SK-N-SH treated with all-trans-retinoic acid at 6 μM for 48 hours (cell line): ENCODE results near the gene ATP8A1.

Source experiments
- ATAC-seq: fragments of 200-7000 bp; cut with Tn5 transposase; 3 replicates; pipeline ENCODE4 v1.9.1; 2020; ENCODE audit warnings: mild to moderate bottlenecking, moderate library complexity
- ARNTL ChIP-seq: fragments of 450-650 bp; formaldehyde crosslinking; IDR thresholded peaks from 2 replicates; pipeline ENCODE4 v1.5.0; 2020; ENCODE audit warnings: low read depth, mild to moderate bottlenecking, moderate library complexity, borderline replicate concordance
- BACH2 ChIP-seq: fragments of 250-450 bp; sonication (Bioruptor Pico); IDR thresholded peaks from 2 replicates; pipeline ENCODE4 v1.9.0; 2021; ENCODE audit warnings: mild to moderate bottlenecking, borderline replicate concordance
- CSDC2 ChIP-seq: fragments of 250-450 bp; sonication (Bioruptor Pico); IDR thresholded peaks from 2 replicates; pipeline ENCODE4 v1.5.0; 2020; ENCODE audit warnings: mild to moderate bottlenecking, moderate library complexity
- ESRRG ChIP-seq: fragments of 250-450 bp; sonication (Bioruptor Pico); IDR thresholded peaks from 2 replicates; pipeline ENCODE4 v1.6.1; 2021; ENCODE audit warnings: mild to moderate bottlenecking
- GLIS3 ChIP-seq: fragments of 250-450 bp; sonication (Bioruptor Pico); IDR thresholded peaks from 2 replicates; pipeline ENCODE4 v1.5.0; 2020; ENCODE audit warnings: mild to moderate bottlenecking, moderate library complexity
- ISL1 ChIP-seq: fragments of 250-450 bp; sonication (Bioruptor Pico); IDR thresholded peaks from 2 replicates; pipeline ENCODE4 v2.1.2; 2022; ENCODE audit warnings: mild to moderate bottlenecking, moderate library complexity
- OSR1 ChIP-seq: fragments of 250-450 bp; sonication (Bioruptor Pico); IDR thresholded peaks from 2 replicates; pipeline ENCODE4 v1.8.0; 2022; ENCODE audit warnings: moderate library complexity, mild to moderate bottlenecking, inconsistent platforms
- PPARA ChIP-seq: fragments of 250-450 bp; sonication (Bioruptor Pico); IDR thresholded peaks from 2 replicates; pipeline ENCODE4 v1.5.0; 2020; ENCODE audit warnings: mild to moderate bottlenecking, borderline replicate concordance
- SNAI2 ChIP-seq: fragments of 250-450 bp; sonication (Bioruptor Pico); IDR thresholded peaks from 2 replicates; pipeline ENCODE4 v1.5.0; 2020; ENCODE audit warnings: mild to moderate bottlenecking, moderate library complexity
- TCF4 ChIP-seq: fragments of 250-450 bp; sonication (Bioruptor Pico); IDR thresholded peaks from 2 replicates; pipeline ENCODE4 v1.8.0; 2021; ENCODE audit warnings: mild to moderate bottlenecking, moderate library complexity, borderline replicate concordance
- TOX ChIP-seq: fragments of 250-450 bp; sonication (Bioruptor Pico); IDR thresholded peaks from 2 replicates; pipeline ENCODE4 v1.8.0; 2021; ENCODE audit warnings: mild to moderate bottlenecking, moderate library complexity, borderline replicate concordance
- ZC3H10 ChIP-seq: fragments of 250-450 bp; sonication (Bioruptor Pico); IDR thresholded peaks from 2 replicates; pipeline ENCODE4 v1.5.1; 2021; ENCODE audit warnings: mild to moderate bottlenecking, moderate library complexity
- ZFP3 ChIP-seq: fragments of 250-450 bp; sonication (Bioruptor Pico); IDR thresholded peaks from 2 replicates; pipeline ENCODE4 v1.5.0; 2020; ENCODE audit warnings: mild to moderate bottlenecking, moderate library complexity
- ZFP30 ChIP-seq: fragments of 450-650 bp; formaldehyde crosslinking; IDR thresholded peaks from 2 replicates; pipeline ENCODE4 v1.5.0; 2022; ENCODE audit warnings: mild to moderate bottlenecking, moderate library complexity
- ZNF565 ChIP-seq: fragments of 450-650 bp; formaldehyde crosslinking; conservative IDR thresholded peaks from 2 replicates; pipeline ENCODE4 v1.5.0; 2020; ENCODE audit warnings: low read depth, mild to moderate bottlenecking, moderate library complexity
- ZNF70 ChIP-seq: fragments of 450-650 bp; formaldehyde crosslinking; IDR thresholded peaks from 2 replicates; pipeline ENCODE4 v1.5.0; 2020; ENCODE audit warnings: mild to moderate bottlenecking, moderate library complexity
- ZNF8 ChIP-seq: fragments of 450-650 bp; formaldehyde crosslinking; IDR thresholded peaks from 2 replicates; pipeline ENCODE4 v1.5.0; 2020; ENCODE audit warnings: mild to moderate bottlenecking, moderate library complexity
- TF ChIP-seq, protein P1 (sequence below): fragments of 250-450 bp; sonication (Bioruptor Pico); IDR thresholded peaks from 2 replicates; pipeline ENCODE4 v1.5.1; 2021; ENCODE audit warnings: mild to moderate bottlenecking, moderate library complexity
- TF ChIP-seq, protein P2 (sequence below): fragments of 250-450 bp; sonication (Bioruptor Pico); IDR thresholded peaks from 2 replicates; pipeline ENCODE4 v1.8.0; 2021; ENCODE audit warnings: low read depth, mild to moderate bottlenecking, moderate library complexity, borderline replicate concordance
- TF ChIP-seq, protein P3 (sequence below): fragments of 250-450 bp; sonication (Bioruptor Pico); IDR thresholded peaks from 2 replicates; pipeline ENCODE4 v1.5.0; 2020; ENCODE audit warnings: mild to moderate bottlenecking, moderate library complexity
- TF ChIP-seq, protein P4 (sequence below): fragments of 250-450 bp; sonication (Bioruptor Pico); IDR thresholded peaks from 2 replicates; pipeline ENCODE4 v1.5.1; 2020; ENCODE audit warnings: low read depth, mild to moderate bottlenecking, moderate library complexity
- TF ChIP-seq, protein P5 (sequence below): fragments of 250-450 bp; sonication (Bioruptor Pico); IDR thresholded peaks from 2 replicates; pipeline ENCODE4 v1.8.0; 2020; ENCODE audit warnings: mild to moderate bottlenecking, moderate library complexity, borderline replicate concordance

The ATP8A1 gene

DNA sequence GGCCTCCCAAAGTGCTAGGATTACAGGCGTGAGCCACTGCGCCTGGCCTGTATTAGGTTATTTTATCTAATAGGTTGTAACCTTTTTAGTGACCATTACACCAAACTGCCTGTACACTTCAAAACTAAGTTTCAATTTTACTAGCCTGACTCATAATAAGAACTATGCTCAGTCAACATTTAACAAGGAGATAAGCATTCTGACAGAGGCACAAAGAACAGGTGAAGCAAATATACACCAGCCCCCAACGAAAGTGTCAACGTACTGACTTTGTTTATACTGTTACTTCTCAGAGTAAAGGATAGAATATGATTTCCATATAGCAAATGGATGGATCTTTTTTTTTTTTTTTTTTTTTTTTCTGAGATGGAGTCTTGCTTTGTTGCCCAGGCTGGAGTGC lies 196.9 kb downstream of the ATP8A1 start:
- TF ChIP-seq, protein P1, sequence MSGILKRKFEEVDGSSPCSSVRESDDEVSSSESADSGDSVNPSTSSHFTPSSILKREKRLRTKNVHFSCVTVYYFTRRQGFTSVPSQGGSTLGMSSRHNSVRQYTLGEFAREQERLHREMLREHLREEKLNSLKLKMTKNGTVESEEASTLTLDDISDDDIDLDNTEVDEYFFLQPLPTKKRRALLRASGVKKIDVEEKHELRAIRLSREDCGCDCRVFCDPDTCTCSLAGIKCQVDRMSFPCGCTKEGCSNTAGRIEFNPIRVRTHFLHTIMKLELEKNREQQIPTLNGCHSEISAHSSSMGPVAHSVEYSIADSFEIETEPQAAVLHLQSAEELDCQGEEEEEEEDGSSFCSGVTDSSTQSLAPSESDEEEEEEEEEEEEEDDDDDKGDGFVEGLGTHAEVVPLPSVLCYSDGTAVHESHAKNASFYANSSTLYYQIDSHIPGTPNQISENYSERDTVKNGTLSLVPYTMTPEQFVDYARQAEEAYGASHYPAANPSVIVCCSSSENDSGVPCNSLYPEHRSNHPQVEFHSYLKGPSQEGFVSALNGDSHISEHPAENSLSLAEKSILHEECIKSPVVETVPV (CRISPR knock-in tag) = no peak
- TF ChIP-seq CSDC2 (CRISPR knock-in tag) = no peak
- TF ChIP-seq, protein P2, sequence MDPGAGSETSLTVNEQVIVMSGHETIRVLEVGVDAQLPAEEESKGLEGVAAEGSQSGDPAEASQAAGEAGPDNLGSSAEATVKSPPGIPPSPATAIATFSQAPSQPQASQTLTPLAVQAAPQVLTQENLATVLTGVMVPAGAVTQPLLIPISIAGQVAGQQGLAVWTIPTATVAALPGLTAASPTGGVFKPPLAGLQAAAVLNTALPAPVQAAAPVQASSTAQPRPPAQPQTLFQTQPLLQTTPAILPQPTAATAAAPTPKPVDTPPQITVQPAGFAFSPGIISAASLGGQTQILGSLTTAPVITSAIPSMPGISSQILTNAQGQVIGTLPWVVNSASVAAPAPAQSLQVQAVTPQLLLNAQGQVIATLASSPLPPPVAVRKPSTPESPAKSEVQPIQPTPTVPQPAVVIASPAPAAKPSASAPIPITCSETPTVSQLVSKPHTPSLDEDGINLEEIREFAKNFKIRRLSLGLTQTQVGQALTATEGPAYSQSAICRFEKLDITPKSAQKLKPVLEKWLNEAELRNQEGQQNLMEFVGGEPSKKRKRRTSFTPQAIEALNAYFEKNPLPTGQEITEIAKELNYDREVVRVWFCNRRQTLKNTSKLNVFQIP (CRISPR knock-in tag) = no peak
- TF ChIP-seq, protein P3, sequence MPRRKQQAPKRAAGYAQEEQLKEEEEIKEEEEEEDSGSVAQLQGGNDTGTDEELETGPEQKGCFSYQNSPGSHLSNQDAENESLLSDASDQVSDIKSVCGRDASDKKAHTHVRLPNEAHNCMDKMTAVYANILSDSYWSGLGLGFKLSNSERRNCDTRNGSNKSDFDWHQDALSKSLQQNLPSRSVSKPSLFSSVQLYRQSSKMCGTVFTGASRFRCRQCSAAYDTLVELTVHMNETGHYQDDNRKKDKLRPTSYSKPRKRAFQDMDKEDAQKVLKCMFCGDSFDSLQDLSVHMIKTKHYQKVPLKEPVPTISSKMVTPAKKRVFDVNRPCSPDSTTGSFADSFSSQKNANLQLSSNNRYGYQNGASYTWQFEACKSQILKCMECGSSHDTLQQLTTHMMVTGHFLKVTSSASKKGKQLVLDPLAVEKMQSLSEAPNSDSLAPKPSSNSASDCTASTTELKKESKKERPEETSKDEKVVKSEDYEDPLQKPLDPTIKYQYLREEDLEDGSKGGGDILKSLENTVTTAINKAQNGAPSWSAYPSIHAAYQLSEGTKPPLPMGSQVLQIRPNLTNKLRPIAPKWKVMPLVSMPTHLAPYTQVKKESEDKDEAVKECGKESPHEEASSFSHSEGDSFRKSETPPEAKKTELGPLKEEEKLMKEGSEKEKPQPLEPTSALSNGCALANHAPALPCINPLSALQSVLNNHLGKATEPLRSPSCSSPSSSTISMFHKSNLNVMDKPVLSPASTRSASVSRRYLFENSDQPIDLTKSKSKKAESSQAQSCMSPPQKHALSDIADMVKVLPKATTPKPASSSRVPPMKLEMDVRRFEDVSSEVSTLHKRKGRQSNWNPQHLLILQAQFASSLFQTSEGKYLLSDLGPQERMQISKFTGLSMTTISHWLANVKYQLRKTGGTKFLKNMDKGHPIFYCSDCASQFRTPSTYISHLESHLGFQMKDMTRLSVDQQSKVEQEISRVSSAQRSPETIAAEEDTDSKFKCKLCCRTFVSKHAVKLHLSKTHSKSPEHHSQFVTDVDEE (CRISPR knock-in tag) = no peak
- TF ChIP-seq ZNF565 (CRISPR knock-in tag) = no peak
- TF ChIP-seq TOX (CRISPR knock-in tag) = no peak
- TF ChIP-seq SNAI2 (CRISPR knock-in tag) = no peak
- no peak for TF ChIP-seq GLIS3
- no peak for TF ChIP-seq PPARA (CRISPR knock-in tag)
- TF ChIP-seq, protein P4, sequence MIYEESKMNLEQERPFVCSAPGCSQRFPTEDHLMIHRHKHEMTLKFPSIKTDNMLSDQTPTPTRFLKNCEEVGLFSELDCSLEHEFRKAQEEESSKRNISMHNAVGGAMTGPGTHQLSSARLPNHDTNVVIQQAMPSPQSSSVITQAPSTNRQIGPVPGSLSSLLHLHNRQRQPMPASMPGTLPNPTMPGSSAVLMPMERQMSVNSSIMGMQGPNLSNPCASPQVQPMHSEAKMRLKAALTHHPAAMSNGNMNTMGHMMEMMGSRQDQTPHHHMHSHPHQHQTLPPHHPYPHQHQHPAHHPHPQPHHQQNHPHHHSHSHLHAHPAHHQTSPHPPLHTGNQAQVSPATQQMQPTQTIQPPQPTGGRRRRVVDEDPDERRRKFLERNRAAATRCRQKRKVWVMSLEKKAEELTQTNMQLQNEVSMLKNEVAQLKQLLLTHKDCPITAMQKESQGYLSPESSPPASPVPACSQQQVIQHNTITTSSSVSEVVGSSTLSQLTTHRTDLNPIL (CRISPR knock-in tag) = no peak
- no peak for TF ChIP-seq ZNF8 (CRISPR knock-in tag)
- TF ChIP-seq, protein P5, sequence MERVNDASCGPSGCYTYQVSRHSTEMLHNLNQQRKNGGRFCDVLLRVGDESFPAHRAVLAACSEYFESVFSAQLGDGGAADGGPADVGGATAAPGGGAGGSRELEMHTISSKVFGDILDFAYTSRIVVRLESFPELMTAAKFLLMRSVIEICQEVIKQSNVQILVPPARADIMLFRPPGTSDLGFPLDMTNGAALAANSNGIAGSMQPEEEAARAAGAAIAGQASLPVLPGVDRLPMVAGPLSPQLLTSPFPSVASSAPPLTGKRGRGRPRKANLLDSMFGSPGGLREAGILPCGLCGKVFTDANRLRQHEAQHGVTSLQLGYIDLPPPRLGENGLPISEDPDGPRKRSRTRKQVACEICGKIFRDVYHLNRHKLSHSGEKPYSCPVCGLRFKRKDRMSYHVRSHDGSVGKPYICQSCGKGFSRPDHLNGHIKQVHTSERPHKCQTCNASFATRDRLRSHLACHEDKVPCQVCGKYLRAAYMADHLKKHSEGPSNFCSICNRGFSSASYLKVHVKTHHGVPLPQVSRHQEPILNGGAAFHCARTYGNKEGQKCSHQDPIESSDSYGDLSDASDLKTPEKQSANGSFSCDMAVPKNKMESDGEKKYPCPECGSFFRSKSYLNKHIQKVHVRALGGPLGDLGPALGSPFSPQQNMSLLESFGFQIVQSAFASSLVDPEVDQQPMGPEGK = no peak
- TF ChIP-seq ESRRG (CRISPR knock-in tag) = no peak
- TF ChIP-seq TCF4 (CRISPR knock-in tag) = no peak
- TF ChIP-seq ZFP30 = no peak
- TF ChIP-seq OSR1 = no peak
- TF ChIP-seq BACH2 (CRISPR knock-in tag) = no peak
- no peak for ATAC-seq

DNA sequence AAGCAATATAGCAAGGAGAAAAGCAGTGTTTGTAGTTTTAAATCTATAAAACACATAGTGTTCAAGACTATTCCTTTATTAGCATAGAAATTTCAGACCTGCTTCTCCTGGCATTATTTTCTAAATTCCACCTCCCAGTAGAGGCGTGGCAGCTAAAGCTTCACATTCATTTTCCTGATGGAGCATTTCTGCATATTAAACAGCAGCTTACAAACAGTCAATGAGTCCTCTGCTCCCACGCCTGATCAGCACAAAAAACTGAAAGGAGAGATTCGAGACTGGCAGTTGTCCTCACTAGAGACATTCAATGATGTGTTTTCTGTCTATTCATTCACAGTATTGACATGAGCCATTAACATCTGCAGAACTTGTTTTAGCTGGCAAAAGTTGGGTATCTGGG lies 198.2 kb downstream of the ATP8A1 start:
- TF ChIP-seq ESRRG (CRISPR knock-in tag) (no peak), CSDC2 (CRISPR knock-in tag) (no peak), ISL1 (CRISPR knock-in tag) (no peak), ZFP30 (no peak), ZC3H10 (no peak), TCF4 (CRISPR knock-in tag) (no peak), GLIS3 (no peak), ZNF565 (CRISPR knock-in tag) (no peak), BACH2 (CRISPR knock-in tag) (no peak), ZFP3 (CRISPR knock-in tag) (no peak), OSR1 (no peak), TOX (CRISPR knock-in tag) (no peak), ARNTL (no peak), SNAI2 (CRISPR knock-in tag) (no peak), ZNF8 (CRISPR knock-in tag) (no peak), PPARA (CRISPR knock-in tag) (no peak), ZNF70 (CRISPR knock-in tag) (no peak)
- TF ChIP-seq, protein P2 (CRISPR knock-in tag) = no peak
- TF ChIP-seq, protein P1 (CRISPR knock-in tag) = no peak
- TF ChIP-seq, protein P4 (CRISPR knock-in tag) = no peak
- ATAC-seq = no peak
